ENCODE results near the gene CGB3.

The CGB3 gene

GRCh38 chr19:49004133-49004532 is 20.0 kb downstream of the CGB3 start:
- H3K4me3 ChIP-seq (ENCODE audit: low read depth, low read length), result no peak overlapping the region
- DNase-seq (ENCODE audit: low read depth), result no peak
- no peak for TF ChIP-seq CTCF (IDR thresholded peaks at IDR 0.05; ENCODE audit: control insufficient read depth, extremely low read depth, insufficient read depth)

- no peak for DNase-seq (ENCODE audit: low read depth)
- TF ChIP-seq CTCF (IDR thresholded peaks at IDR 0.05; ENCODE audit: control insufficient read depth, extremely low read depth, insufficient read depth), result peak; percentile 23; the same call in 1 of the 2 replicates
Observed at GRCh38 chr19:48999481-49000325, 24.4 kb downstream of the CGB3 start.

GRCh38 chr19:48997972-48998371 is 26.2 kb downstream of the CGB3 start:
- peak; percentile 23; the same call in 1 of the 2 replicates for TF ChIP-seq CTCF (IDR thresholded peaks at IDR 0.05; ENCODE audit: control insufficient read depth, extremely low read depth, insufficient read depth)
- H3K4me3 ChIP-seq (ENCODE audit: low read depth, low read length), result no peak overlapping the region
- no peak for DNase-seq (ENCODE audit: low read depth)

More at GRCh38 chr19:48999481-49000325, 24.4 kb downstream of the CGB3 start:
- no peak overlapping the region for H3K4me3 ChIP-seq (ENCODE audit: low read depth, low read length)

- TF ChIP-seq CTCF (IDR thresholded peaks at IDR 0.05; ENCODE audit: control insufficient read depth, extremely low read depth, insufficient read depth), result no peak
- H3K4me3 ChIP-seq (ENCODE audit: low read depth, low read length), result peak overlapping the region; percentile 88
- DNase-seq (ENCODE audit: low read depth), result no peak
Observed at GRCh38 chr19:48994035-48994386, 30.1 kb downstream of the CGB3 start.

GRCh38 chr19:48993175-48994034 is 30.7 kb downstream of the CGB3 start, which contains the start of the genes GYS1 and RUVBL2:
GYS1 (minus strand) TSS chr19:48993309; CDS start chr19:48993112, 197 bp downstream.
RUVBL2 (plus strand) TSS chr19:48993887; CDS start chr19:48993912, 25 bp downstream.
- TF ChIP-seq CTCF (IDR thresholded peaks at IDR 0.05; ENCODE audit: control insufficient read depth, extremely low read depth, insufficient read depth), result peak; percentile 66
- peak; percentile 91 for DNase-seq (ENCODE audit: low read depth)
- peak within 1 kb of the TSS; percentile 88 for H3K4me3 ChIP-seq (ENCODE audit: low read depth, low read length)

- DNase-seq (ENCODE audit: low read depth), result no peak
- TF ChIP-seq CTCF (IDR thresholded peaks at IDR 0.05; ENCODE audit: control insufficient read depth, extremely low read depth, insufficient read depth), result no peak
- H3K4me3 ChIP-seq (ENCODE audit: low read depth, low read length), result peak overlapping the region; percentile 88
Observed at GRCh38 chr19:48992581-48993174, 31.5 kb downstream of the CGB3 start.
